ENCODE data around the gene SERINC1.

SERINC1 gene

GRCh38 chr6:122412001-122412400 is 59.6 kb downstream of the SERINC1 start:
- H3K9me3 Mint-ChIP-seq = no peaks in the 10 kb centered on the region

GRCh38 chr6:122408702-122409458 is 62.7 kb downstream of the SERINC1 start:
- H3K9me3 Mint-ChIP-seq = no peaks in the 10 kb centered on the region
- no peaks in the 10 kb centered on the region for H3K27me3 Mint-ChIP-seq (ENCODE audit: low read depth, poor library complexity)
- peaks cover 20% of the 10 kb centered on the region for H3K4me1 Mint-ChIP-seq
- no peak for DNase-seq
- H3K36me3 Mint-ChIP-seq (ENCODE audit: low read depth) = peaks cover 83% of the 10 kb centered on the region
- no peak for TF ChIP-seq CTCF (IDR thresholded peaks at IDR 0.05)
- no peak overlapping the region for H3K27ac Mint-ChIP-seq
- no peak overlapping the region for H3K4me3 Mint-ChIP-seq

More at GRCh38 chr6:122412001-122412400, 59.6 kb downstream of the SERINC1 start:
- peaks cover 72% of the 10 kb centered on the region for H3K36me3 Mint-ChIP-seq (ENCODE audit: low read depth)
- H3K27me3 Mint-ChIP-seq (ENCODE audit: low read depth, poor library complexity) = no peaks in the 10 kb centered on the region
- H3K4me3 Mint-ChIP-seq = no peak overlapping the region
- H3K4me1 Mint-ChIP-seq = peaks cover 16% of the 10 kb centered on the region
- no peak for DNase-seq
- TF ChIP-seq CTCF (IDR thresholded peaks at IDR 0.05) = no peak
- H3K27ac Mint-ChIP-seq = no peak overlapping the region

GRCh38 chr6:122408240-122408639 is 63.4 kb downstream of the SERINC1 start:
- Mint-ChIP-seq H3K4me3 (no peak overlapping the region), H3K36me3 (ENCODE audit: low read depth) (peaks cover 83% of the 10 kb centered on the region), H3K27ac (no peak overlapping the region), H3K9me3 (no peaks in the 10 kb centered on the region), H3K27me3 (ENCODE audit: low read depth, poor library complexity) (no peaks in the 10 kb centered on the region), H3K4me1 (peaks cover 26% of the 10 kb centered on the region)
- TF ChIP-seq CTCF (IDR thresholded peaks at IDR 0.05) = no peak
- DNase-seq = no peak

GRCh38 chr6:122407712-122408111 is 63.9 kb downstream of the SERINC1 start:
- Mint-ChIP-seq H3K36me3 (ENCODE audit: low read depth) (peaks cover 83% of the 10 kb centered on the region), H3K27me3 (ENCODE audit: low read depth, poor library complexity) (no peaks in the 10 kb centered on the region), H3K27ac (no peak overlapping the region), H3K4me3 (no peak overlapping the region), H3K4me1 (peaks cover 29% of the 10 kb centered on the region), H3K9me3 (no peaks in the 10 kb centered on the region)
- no peak for DNase-seq
- no peak for TF ChIP-seq CTCF (IDR thresholded peaks at IDR 0.05)

GRCh38 chr6:122406187-122406586 is 65.4 kb downstream of the SERINC1 start:
- H3K9me3 Mint-ChIP-seq = no peaks in the 10 kb centered on the region
- no peak overlapping the region for H3K27ac Mint-ChIP-seq
- no peaks in the 10 kb centered on the region for H3K27me3 Mint-ChIP-seq (ENCODE audit: low read depth, poor library complexity)
- no peak overlapping the region for H3K4me3 Mint-ChIP-seq
- peaks cover 41% of the 10 kb centered on the region for H3K4me1 Mint-ChIP-seq
- TF ChIP-seq CTCF (IDR thresholded peaks at IDR 0.05) = no peak
- H3K36me3 Mint-ChIP-seq (ENCODE audit: low read depth) = peaks cover 84% of the 10 kb centered on the region
- no peak for DNase-seq

GRCh38 chr6:122405417-122405816 is 66.2 kb downstream of the SERINC1 start:
- Mint-ChIP-seq H3K4me1 (peaks cover 46% of the 10 kb centered on the region), H3K27ac (no peak overlapping the region), H3K27me3 (ENCODE audit: low read depth, poor library complexity) (no peaks in the 10 kb centered on the region), H3K9me3 (no peaks in the 10 kb centered on the region), H3K36me3 (ENCODE audit: low read depth) (peaks cover 79% of the 10 kb centered on the region), H3K4me3 (no peak overlapping the region)
- no peak for TF ChIP-seq CTCF (IDR thresholded peaks at IDR 0.05)
- DNase-seq = no peak
